T-helper 17 cell (primary cell): ENCODE measurements around the gene EED. TPM values are rescaled to one million over a fixed set of nuclear protein-coding genes. Genes with fewer than 3 reads are reported as not detected.
A peak's percentile ranks its signal among the peaks of the same experiment; 100 is the strongest.
"Not testable (repeated sequence)": the region's sequence is repeated elsewhere in the genome, so short reads cannot be mapped to it uniquely, and the experiment has no call there.

Experiments used
- ATAC-seq: fragments of 150-1000 bp; cut with Tn5 transposase; 2 replicates; pipeline ENCODE4 v1.10.0; 2021; ENCODE audit warnings: mild to moderate bottlenecking, moderate library complexity
- DNase-seq, 3 donors: peaks; one replicate each; pipeline versions ENCODE4 v3.0.0 to v3.0.0-alpha.2; 2020 to 2021
- H3K9me3 ChIP-seq: one replicate; pipeline ENCODE4 v1.7.0; 2013; ENCODE audit warnings: low read length, mild to moderate bottlenecking; ENCODE audit not compliant: control insufficient read depth, poor library complexity, severe bottlenecking
- H3K27ac Mint-ChIP-seq: one replicate; pipeline ENCODE4 v1.8.0; 2022; ENCODE audit warnings: mild to moderate bottlenecking, moderate library complexity, mixed read lengths
- H3K27me3 Mint-ChIP-seq: one replicate; pipeline ENCODE4 v1.8.0; 2022; ENCODE audit warnings: mixed read lengths
- H3K36me3 Mint-ChIP-seq: one replicate; pipeline ENCODE4 v1.8.0; 2022; ENCODE audit warnings: low read depth, mixed read lengths
- H3K4me1 Mint-ChIP-seq: one replicate; pipeline ENCODE4 v1.8.0; 2022; ENCODE audit warnings: mild to moderate bottlenecking, mixed read lengths
- H3K4me3 Mint-ChIP-seq: one replicate; pipeline ENCODE4 v1.8.0; 2022; ENCODE audit warnings: mild to moderate bottlenecking, moderate library complexity, mixed read lengths
- total RNA-seq, 4 donors: library from RNA in 2 of 4; stranded (reverse) in 2 of 4; gene quantifications; one replicate each; pipeline ENCODE4 v1.2.3 and lab custom pipeline; 2022 to 2026

EED gene
- total RNA-seq, 2 donors from 2014 or later: 48.7 to 50.7 TPM

GRCh38 chr11:86225344-86225743 is 19.2 kb upstream of the EED start:
- not testable (repeated sequence) for H3K36me3 Mint-ChIP-seq, H3K4me3 Mint-ChIP-seq, H3K9me3 ChIP-seq, H3K27ac Mint-ChIP-seq, ATAC-seq, DNase-seq, H3K4me1 Mint-ChIP-seq
- H3K27me3 Mint-ChIP-seq: peaks cover 24% of the 10 kb centered on the region

- no peak overlapping the region for H3K27ac Mint-ChIP-seq
- no peaks in the 10 kb centered on the region for H3K36me3 Mint-ChIP-seq
- no peak overlapping the region for H3K4me3 Mint-ChIP-seq
- H3K9me3 ChIP-seq: no peaks in the 10 kb centered on the region
- peaks cover 8% of the 10 kb centered on the region for H3K27me3 Mint-ChIP-seq
- DNase-seq: no peak
- H3K4me1 Mint-ChIP-seq: peaks cover 2% of the 10 kb centered on the region
- ATAC-seq: no peak
These were observed 16.1 kb upstream of the EED start for GRCh38 chr11:86228269-86229038.

GRCh38 chr11:86229039-86229330 is 15.6 kb upstream of the EED start:
- H3K27me3 Mint-ChIP-seq, DNase-seq, H3K9me3 ChIP-seq, ATAC-seq, H3K36me3 Mint-ChIP-seq, H3K27ac Mint-ChIP-seq, H3K4me3 Mint-ChIP-seq, H3K4me1 Mint-ChIP-seq: not testable (repeated sequence)

- H3K4me3 Mint-ChIP-seq: no peak overlapping the region
These were observed 14.3 kb upstream of the EED start for GRCh38 chr11:86230179-86230804.

GRCh38 chr11:86230921-86231434 is 13.6 kb upstream of the EED start:
- no peaks in the 10 kb centered on the region for H3K9me3 ChIP-seq
- H3K27me3 Mint-ChIP-seq: peaks cover 8% of the 10 kb centered on the region
- H3K27ac Mint-ChIP-seq: no peak overlapping the region
- no peak for DNase-seq
- H3K4me1 Mint-ChIP-seq: peaks cover 4% of the 10 kb centered on the region
- no peak for ATAC-seq
- no peak overlapping the region for H3K4me3 Mint-ChIP-seq
- H3K36me3 Mint-ChIP-seq: no peaks in the 10 kb centered on the region

More at GRCh38 chr11:86230179-86230804, 14.3 kb upstream of the EED start:
- peaks cover 4% of the 10 kb centered on the region for H3K4me1 Mint-ChIP-seq
- H3K36me3 Mint-ChIP-seq: no peaks in the 10 kb centered on the region
- ATAC-seq (no peak), DNase-seq (no peak)
- H3K27ac Mint-ChIP-seq: no peak overlapping the region
- H3K27me3 Mint-ChIP-seq: peaks cover 8% of the 10 kb centered on the region
- H3K9me3 ChIP-seq: no peaks in the 10 kb centered on the region

- peaks cover 4% of the 10 kb centered on the region for H3K4me1 Mint-ChIP-seq
- DNase-seq: no peak
- peaks cover 8% of the 10 kb centered on the region for H3K27me3 Mint-ChIP-seq
- H3K4me3 Mint-ChIP-seq: no peak overlapping the region
- H3K27ac Mint-ChIP-seq: no peak overlapping the region
- H3K9me3 ChIP-seq: no peaks in the 10 kb centered on the region
- ATAC-seq: no peak
- H3K36me3 Mint-ChIP-seq: no peaks in the 10 kb centered on the region
These were observed 12.0 kb upstream of the EED start for GRCh38 chr11:86232556-86232955.

GRCh38 chr11:86234831-86235461 is 9.6 kb upstream of the EED start:
- DNase-seq: no peak
- no peak overlapping the region for H3K4me3 Mint-ChIP-seq
- H3K27me3 Mint-ChIP-seq: peaks cover 9% of the 10 kb centered on the region
- H3K36me3 Mint-ChIP-seq: no peaks in the 10 kb centered on the region
- ATAC-seq: no peak
- H3K9me3 ChIP-seq: no peaks in the 10 kb centered on the region
- H3K4me1 Mint-ChIP-seq: peaks cover 2% of the 10 kb centered on the region
- H3K27ac Mint-ChIP-seq: no peak overlapping the region

GRCh38 chr11:86237267-86237804 is 7.2 kb upstream of the EED start:
- no peaks in the 10 kb centered on the region for H3K9me3 ChIP-seq
- peaks cover 10% of the 10 kb centered on the region for H3K27me3 Mint-ChIP-seq
- no peak overlapping the region for H3K27ac Mint-ChIP-seq
- no peak for DNase-seq
- H3K36me3 Mint-ChIP-seq: peaks cover 2% of the 10 kb centered on the region
- H3K4me1 Mint-ChIP-seq: peaks cover 4% of the 10 kb centered on the region
- no peak for ATAC-seq
- H3K4me3 Mint-ChIP-seq: no peak overlapping the region

GRCh38 chr11:86240164-86240563 is 4.4 kb upstream of the EED start:
- H3K9me3 ChIP-seq: no peaks in the 10 kb centered on the region
- Mint-ChIP-seq H3K27ac (no peak overlapping the region), H3K4me3 (no peak overlapping the region), H3K4me1 (peaks cover 2% of the 10 kb centered on the region), H3K27me3 (peaks cover 10% of the 10 kb centered on the region), H3K36me3 (peaks cover 2% of the 10 kb centered on the region)
- ATAC-seq (no peak), DNase-seq (no peak)

- Mint-ChIP-seq H3K4me1 (peaks cover 2% of the 10 kb centered on the region), H3K27ac (no peak overlapping the region), H3K4me3 (no peak overlapping the region), H3K36me3 (peaks cover 2% of the 10 kb centered on the region), H3K27me3 (peaks cover 10% of the 10 kb centered on the region)
- no peaks in the 10 kb centered on the region for H3K9me3 ChIP-seq
- ATAC-seq (no peak), DNase-seq (no peak)
These were observed 2.5 kb upstream of the EED start for GRCh38 chr11:86241956-86242535.

GRCh38 chr11:86243396-86243795 is 1.2 kb upstream of the EED start:
- Mint-ChIP-seq H3K4me3 (no peak overlapping the region), H3K27ac (no peak overlapping the region), H3K27me3 (peaks cover 10% of the 10 kb centered on the region), H3K36me3 (peaks cover 2% of the 10 kb centered on the region), H3K4me1 (peaks cover 13% of the 10 kb centered on the region)
- no peak for ATAC-seq
- H3K9me3 ChIP-seq: no peaks in the 10 kb centered on the region
- no peak for DNase-seq

- no peak overlapping the region for H3K27ac Mint-ChIP-seq
- ATAC-seq: peak; percentile 79
- H3K27me3 Mint-ChIP-seq: peaks cover 6% of the 10 kb centered on the region
These were observed 461 bp upstream of the EED start for GRCh38 chr11:86244063-86244521.

More at GRCh38 chr11:86244063-86244521, 461 bp upstream of the EED start:
- DNase-seq: peak; percentile 77 to 86 (median 83)
- no peak overlapping the region for H3K4me3 Mint-ChIP-seq
- H3K36me3 Mint-ChIP-seq: peaks cover 2% of the 10 kb centered on the region
- peaks cover 19% of the 10 kb centered on the region for H3K4me1 Mint-ChIP-seq
- H3K9me3 ChIP-seq: no peaks in the 10 kb centered on the region
